Glutamatergic neuron (in vitro differentiated cells): ENCODE data around the gene BAHCC1. TPM values are rescaled to one million over a fixed set of nuclear protein-coding genes. Genes with fewer than 3 reads are reported as not detected.

Source experiments
- DNase-seq: peaks from one replicate; pipeline ENCODE4 v3.0.0; 2022
- H3K27ac Mint-ChIP-seq: one replicate; pipeline ENCODE4 v1.8.0; 2020; ENCODE audit warnings: mild to moderate bottlenecking, mixed read lengths, inconsistent platforms; ENCODE audit not compliant: unreplicated experiment
- H3K27me3 Mint-ChIP-seq: one replicate; pipeline ENCODE4 v1.8.0; 2020; ENCODE audit warnings: mild to moderate bottlenecking, moderate library complexity, mixed read lengths, inconsistent platforms; ENCODE audit not compliant: unreplicated experiment
- H3K36me3 Mint-ChIP-seq: one replicate; pipeline ENCODE4 v1.8.0; 2020; ENCODE audit warnings: mild to moderate bottlenecking, mixed read lengths, inconsistent platforms; ENCODE audit not compliant: unreplicated experiment
- H3K4me1 Mint-ChIP-seq: one replicate; pipeline ENCODE4 v1.8.0; 2020; ENCODE audit warnings: mild to moderate bottlenecking, low read depth, mixed read lengths, inconsistent platforms; ENCODE audit not compliant: unreplicated experiment
- H3K4me3 Mint-ChIP-seq: one replicate; pipeline ENCODE4 v1.8.0; 2020; ENCODE audit warnings: mild to moderate bottlenecking, mixed read lengths, inconsistent platforms; ENCODE audit not compliant: unreplicated experiment
- H3K9me3 Mint-ChIP-seq: one replicate; pipeline ENCODE4 v1.8.0; 2020; ENCODE audit warnings: mild to moderate bottlenecking, moderate library complexity, mixed read lengths, inconsistent platforms; ENCODE audit not compliant: unreplicated experiment
- CTCF ChIP-seq: fragments of 200-600 bp; sonication (generic); IDR thresholded peaks from one replicate; pipeline ENCODE4 v1.5.0; 2021; ENCODE audit not compliant: partially characterized antibody, unreplicated experiment
- total RNA-seq: library from RNA; stranded (reverse); fragmentation: NEBNext Ultra II Directional; extraction: Animal tissue kit (Norgen Biotek cat#: 25700); gene quantifications from one replicate; pipeline ENCODE4 v1.2.1, GENCODE V29; 2021; ENCODE audit not compliant: unreplicated experiment

Gene BAHCC1
- total RNA-seq, 1 donor from 2014 or later, result 111 TPM

GRCh38 chr17:81470944-81471817 lies 75.9 kb downstream of the BAHCC1 start:
- Mint-ChIP-seq H3K36me3 (no peaks in the 10 kb centered on the region), H3K4me3 (peak overlapping the region; percentile 27), H3K27ac (peak overlapping the region; percentile 79), H3K27me3 (peaks cover 10% of the 10 kb centered on the region), H3K9me3 (peaks cover 26% of the 10 kb centered on the region), H3K4me1 (peaks cover 35% of the 10 kb centered on the region)
- DNase-seq, result no peak
- no peak for TF ChIP-seq CTCF

- Mint-ChIP-seq H3K36me3 (no peaks in the 10 kb centered on the region), H3K4me1 (peaks cover 28% of the 10 kb centered on the region), H3K4me3 (no peak overlapping the region), H3K27me3 (peaks cover 7% of the 10 kb centered on the region), H3K27ac (no peak overlapping the region), H3K9me3 (peaks cover 22% of the 10 kb centered on the region)
- no peak for DNase-seq
- no peak for TF ChIP-seq CTCF
Observed at GRCh38 chr17:81471818-81472456, 76.7 kb downstream of the BAHCC1 start.

- Mint-ChIP-seq H3K9me3 (peaks cover 19% of the 10 kb centered on the region), H3K27me3 (peaks cover 7% of the 10 kb centered on the region), H3K4me1 (peaks cover 26% of the 10 kb centered on the region), H3K27ac (no peak overlapping the region), H3K36me3 (no peaks in the 10 kb centered on the region), H3K4me3 (no peak overlapping the region)
- TF ChIP-seq CTCF, result no peak
- DNase-seq, result no peak
Observed at GRCh38 chr17:81473019-81473418, 77.8 kb downstream of the BAHCC1 start.

GRCh38 chr17:81474958-81475357 lies 79.7 kb downstream of the BAHCC1 start:
- TF ChIP-seq CTCF, result no peak
- Mint-ChIP-seq H3K27ac (peak overlapping the region; percentile 72), H3K27me3 (peaks cover 14% of the 10 kb centered on the region), H3K4me3 (peak overlapping the region; percentile 4), H3K9me3 (peaks cover 19% of the 10 kb centered on the region), H3K4me1 (peaks cover 32% of the 10 kb centered on the region), H3K36me3 (no peaks in the 10 kb centered on the region)
- DNase-seq, result no peak

GRCh38 chr17:81476097-81476496 lies 80.8 kb downstream of the BAHCC1 start:
- Mint-ChIP-seq H3K36me3 (no peaks in the 10 kb centered on the region), H3K27me3 (peaks cover 17% of the 10 kb centered on the region), H3K27ac (no peak overlapping the region)

More at GRCh38 chr17:81476097-81476496, 80.8 kb downstream of the BAHCC1 start:
- no peak for TF ChIP-seq CTCF
- peaks cover 15% of the 10 kb centered on the region for H3K9me3 Mint-ChIP-seq
- peaks cover 31% of the 10 kb centered on the region for H3K4me1 Mint-ChIP-seq
- DNase-seq, result no peak
- no peak overlapping the region for H3K4me3 Mint-ChIP-seq
